IMR-90 (cell line): ENCODE measurements around the gene ZNF407. TPM values are rescaled to one million over a fixed set of nuclear protein-coding genes. Genes with fewer than 3 reads are reported as not detected.

Experiments
- ATAC-seq: fragments of 200-7000 bp; cut with Tn5 transposase; 2 replicates; pipeline ENCODE4 v1.9.1; 2020; ENCODE audit warnings: low read depth, mild to moderate bottlenecking, moderate library complexity
- BruUV-seq: library from RNA; stranded (reverse); fragments of 400-500 nt; replicated peaks from 2 replicates; lab custom pipeline; 2021; lab: Mats Ljungman, UMichigan
- CTCF ChIA-PET: fragments of 300-600 bp; formaldehyde crosslinking; extraction: SDS; loops from one replicate; lab custom pipeline; 2021; ENCODE audit warnings: antibody characterized with exemption; lab: Yijun Ruan, JAX
- POLR2A ChIA-PET: fragments of 300-600 bp; sonication (Branson Sonifier 250); formaldehyde crosslinking; loops from one replicate; lab custom pipeline; 2022; ENCODE audit warnings: antibody characterized with exemption; ENCODE audit not compliant: unreplicated experiment; lab: Charles Lee
- DNase-seq: peaks from one replicate; pipeline ENCODE4 v3.0.0; 2013
- H2AFZ ChIP-seq: replicated peaks from 2 replicates; pipeline ENCODE3; 2013; ENCODE audit warnings: low read length, mild to moderate bottlenecking; ENCODE audit not compliant: poor library complexity
- H2AK5ac ChIP-seq: 2 replicates; pipeline ENCODE4 v1.6.1; 2013; ENCODE audit warnings: low read depth, low read length, inconsistent platforms
- H2AK9ac ChIP-seq: replicated peaks from 2 replicates; pipeline ENCODE3; 2013; ENCODE audit warnings: mild to moderate bottlenecking, low read depth, low read length, moderate library complexity; ENCODE audit not compliant: poor library complexity
- H2BK120ac ChIP-seq: 2 replicates; pipeline ENCODE4 v1.6.1; 2013; ENCODE audit warnings: low read depth, low read length, inconsistent platforms
- H2BK15ac ChIP-seq: 3 replicates; pipeline ENCODE4 v1.6.1; 2013; ENCODE audit warnings: low read depth, low read length, inconsistent platforms
- H2BK20ac ChIP-seq: 2 replicates; pipeline ENCODE4 v1.6.1; 2013; ENCODE audit warnings: low read depth, mild to moderate bottlenecking, inconsistent platforms, low read length, moderate library complexity
- H2BK5ac ChIP-seq: 2 replicates; pipeline ENCODE4 v1.6.1; 2013; ENCODE audit warnings: mild to moderate bottlenecking, low read depth, low read length, inconsistent platforms; ENCODE audit not compliant: poor library complexity, severe bottlenecking
- H3K14ac ChIP-seq: replicated peaks from 2 replicates; pipeline ENCODE4 v1.6.1; 2013; ENCODE audit warnings: low read depth, low read length, inconsistent platforms
- H3K18ac ChIP-seq: 2 replicates; pipeline ENCODE4 v1.6.1; 2013; ENCODE audit warnings: low read depth, low read length, control low read depth
- H3K23ac ChIP-seq: 2 replicates; pipeline ENCODE4 v1.6.1; 2013; ENCODE audit warnings: low read depth, low read length, inconsistent platforms
- H3K27ac ChIP-seq: 2 replicates; pipeline ENCODE4 v1.5.1; 2013; ENCODE audit warnings: mild to moderate bottlenecking, control low read depth, low read length; ENCODE audit not compliant: insufficient read depth
- H3K27me3 ChIP-seq: 2 replicates; pipeline ENCODE4 v1.6.1; 2013; ENCODE audit warnings: low read length; ENCODE audit not compliant: control insufficient read depth, insufficient read depth
- H3K36me3 ChIP-seq: 2 replicates; pipeline ENCODE4 v1.6.1; 2013; ENCODE audit warnings: low read length, mixed read lengths; ENCODE audit not compliant: control insufficient read depth, insufficient read depth
- H3K4ac ChIP-seq: 2 replicates; pipeline ENCODE4 v1.6.1; 2013; ENCODE audit warnings: low read depth, low read length, inconsistent platforms
- H3K4me1 ChIP-seq: 2 replicates; pipeline ENCODE4 v1.6.1; 2013; ENCODE audit warnings: low read length, mixed read lengths; ENCODE audit not compliant: control insufficient read depth, insufficient read depth
- H3K4me2 ChIP-seq: 2 replicates; pipeline ENCODE4 v1.6.1; 2013; ENCODE audit warnings: low read depth, mild to moderate bottlenecking, control low read depth, low read length, moderate library complexity
- H3K4me3 ChIP-seq: 2 replicates; pipeline ENCODE4 v1.5.1; 2013; ENCODE audit warnings: low read depth, mild to moderate bottlenecking, control low read depth, low read length, moderate library complexity; ENCODE audit not compliant: insufficient read depth
- H3K56ac ChIP-seq: 2 replicates; pipeline ENCODE4 v1.6.1; 2013; ENCODE audit warnings: low read length, inconsistent platforms; ENCODE audit not compliant: insufficient read depth; ENCODE audit errors: extremely low read depth
- H3K79me1 ChIP-seq, 2 experiments: 2 replicates each; pipeline ENCODE4 v1.6.1; 2013; ENCODE audit warnings: low read length in 2 of 2, inconsistent platforms in 1 of 2, low read depth in 1 of 2
- H3K9ac ChIP-seq: 2 replicates; pipeline ENCODE4 v1.6.1; 2013; ENCODE audit warnings: low read depth, low read length, control low read depth
- H3K9me1 ChIP-seq: 2 replicates; pipeline ENCODE4 v1.6.1; 2013; ENCODE audit warnings: low read length, inconsistent platforms; ENCODE audit not compliant: insufficient read depth
- H3K9me3 ChIP-seq: 2 replicates; pipeline ENCODE4 v1.6.1; 2013; ENCODE audit warnings: low read length; ENCODE audit not compliant: control insufficient read depth, insufficient read depth
- H4K20me1 ChIP-seq: 2 replicates; pipeline ENCODE4 v1.6.1; 2013; ENCODE audit warnings: low read length, inconsistent platforms; ENCODE audit not compliant: insufficient read depth
- H4K5ac ChIP-seq: 2 replicates; pipeline ENCODE4 v1.6.1; 2013; ENCODE audit warnings: mild to moderate bottlenecking, low read depth, low read length, control low read depth
- H4K8ac ChIP-seq, 2 experiments: 2 replicates each; pipeline ENCODE4 v1.6.1; 2013; ENCODE audit warnings: low read depth in 2 of 2, low read length in 2 of 2, control low read depth in 1 of 2, inconsistent platforms in 1 of 2
- H4K91ac ChIP-seq: 2 replicates; pipeline ENCODE4 v1.6.1; 2013; ENCODE audit warnings: low read depth, low read length, inconsistent platforms; ENCODE audit not compliant: insufficient read depth
- BHLHE40 ChIP-seq: fragments of 150-350 bp; IDR thresholded peaks from 2 replicates; pipeline ENCODE4 v1.6.1; 2016; ENCODE audit warnings: mild to moderate bottlenecking, low read depth, low read length
- MAFK ChIP-seq: IDR thresholded peaks from 2 replicates; pipeline ENCODE4 v1.6.1; 2012; ENCODE audit warnings: low read depth, low read length, improper control_type of control experiment
- NFE2L2 ChIP-seq: fragments of 150-350 bp; IDR thresholded peaks from 2 replicates; pipeline ENCODE4 v1.6.1; 2016; ENCODE audit warnings: low read depth, mild to moderate bottlenecking, low read length
- POLR2A ChIP-seq: IDR thresholded peaks from 2 replicates; pipeline ENCODE4 v1.6.1; 2012; ENCODE audit warnings: mild to moderate bottlenecking, low read depth, low read length
- RAD21 ChIP-seq: IDR thresholded peaks from 2 replicates; pipeline ENCODE4 v1.6.1; 2012; ENCODE audit warnings: low read length, improper control_type of control experiment
- SMC3 ChIP-seq: fragments of 150-350 bp; IDR thresholded peaks from 2 replicates; pipeline ENCODE4 v1.6.1; 2016; ENCODE audit warnings: low read depth, mild to moderate bottlenecking, antibody characterized with exemption, low read length, moderate library complexity
- WGBS, 2 experiments: methylation state at CpG; one replicate each; pipeline versions ENCODE4 v1.1.5 to v1.1.7; 2013; ENCODE audit warnings: missing lambda C conversion rate in 2 of 2; ENCODE audit not compliant: insufficient read length in 1 of 2; ENCODE audit errors: extremely low coverage in 2 of 2; 5-methylcytosine and 5-hydroxymethylcytosine counted together
- dilution Hi-C: fragments of 300-500 bp; cut with HindIII; formaldehyde crosslinking; loops from one replicate; pipeline ENCODE4 v1.14.3; 2018; ENCODE audit warnings: low sequenced_read_pairs; ENCODE audit not compliant: unreplicated experiment
- in situ Hi-C: fragments of 300-500 bp; cut with MboI; formaldehyde crosslinking; loops from 3 replicates; pipeline ENCODE4 v1.14.3; 2019; ENCODE audit warnings: low sequenced_read_pairs, inconsistent platforms, mixed read lengths
- intact Hi-C: fragments of 100-400 bp; cut with micrococcal nuclease; formaldehyde crosslinking; loops from 2 replicates; pipeline ENCODE4 v1.10.0; 2022
- polyA plus RNA-seq, 3 experiments: library from polyadenylated mRNA; depleted of rRNA; stranded (reverse); fragments of >200 nt; gene quantifications; 2 replicates each; pipeline ENCODE4 v1.2.3, GENCODE V29; 2012; ENCODE audit warnings: low replicate concordance in 1 of 3
- total RNA-seq: library from RNA; depleted of rRNA; stranded (reverse); fragments of >200 nt; gene quantifications from 2 replicates; pipeline ENCODE4 v1.2.3, GENCODE V29; 2012
- TF ChIP-seq, protein P1 (sequence below): conservative IDR thresholded peaks from 2 replicates; pipeline ENCODE4 v1.5.1; 2012; ENCODE audit warnings: mild to moderate bottlenecking, low read depth, low read length, improper control_type of control experiment
- TF ChIP-seq, protein P2 (sequence below): fragments of 150-350 bp; IDR thresholded peaks from 2 replicates; pipeline ENCODE4 v1.6.1; 2016; ENCODE audit warnings: low read depth, mild to moderate bottlenecking, low read length, moderate library complexity, borderline replicate concordance
- TF ChIP-seq, protein P3 (sequence below): fragments of 150-350 bp; IDR thresholded peaks from 2 replicates; pipeline ENCODE4 v1.6.1; 2017; ENCODE audit warnings: mild to moderate bottlenecking, antibody characterized with exemption, low read length, low read depth

The ZNF407 gene
- total and polyA plus RNA-seq, 2 of the 4 experiments (the other 2 are of a cell fraction) = 3.1 to 20.1 TPM

DNA sequence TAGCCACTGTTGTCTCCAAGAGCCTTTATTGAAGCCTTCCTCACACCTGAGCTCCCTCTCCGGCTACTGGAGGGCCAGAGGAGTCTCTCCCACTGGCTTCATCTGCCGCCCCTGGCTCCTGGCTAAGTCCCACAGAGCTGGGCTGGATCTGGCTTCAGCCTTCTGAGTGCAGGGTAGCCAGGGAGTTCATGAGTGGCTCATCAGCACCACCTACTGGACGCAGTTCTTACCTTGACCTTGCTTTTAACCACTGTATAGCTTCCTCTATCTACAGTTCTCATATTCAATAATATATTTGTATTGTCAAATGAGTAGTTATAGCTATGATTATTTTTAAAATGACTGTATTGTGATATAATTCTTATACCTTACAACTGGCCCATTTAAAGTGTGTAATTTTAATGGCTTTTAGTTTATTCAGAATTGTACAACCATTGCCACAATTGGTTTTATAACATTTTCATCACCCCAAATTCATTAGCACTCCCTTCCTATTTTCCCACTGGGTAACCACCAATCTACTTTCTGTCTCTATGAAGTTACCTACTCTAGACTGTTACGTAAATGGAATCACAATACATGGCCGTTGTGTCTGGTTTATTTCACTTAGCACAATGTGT is 45.6 kb upstream of the ZNF407 start:
- H4K8ac ChIP-seq = no peak overlapping the region
- no peak overlapping the region for H2AK5ac ChIP-seq
- H2BK20ac ChIP-seq = no peak overlapping the region
- no peak overlapping the region for H3K4me3 ChIP-seq
- H3K9me3 ChIP-seq = peaks cover 5% of the 10 kb centered on the region
- dilution Hi-C loops (no loop called here), in situ Hi-C loops (loop anchor here (5.0 to 25.0 kb wide), 2 partner anchors 200 to 340 kb away; no protein-coding TSS in a partner anchor), intact Hi-C loops (loop anchor here (1.0 to 5.0 kb wide), 4 partner anchors 55 to 1850 kb away; partner anchors contain the start of gene CNDP2)
- H3K79me1 ChIP-seq = no peaks in the 10 kb centered on the region
- no CpG with 5 or more reads among the region's 5 CpGs for whole genome bisulfite sequencing, 2 experiments
- H4K91ac ChIP-seq = no peak overlapping the region
- no peak overlapping the region for H3K9ac ChIP-seq
- TF ChIP-seq, protein P1, sequence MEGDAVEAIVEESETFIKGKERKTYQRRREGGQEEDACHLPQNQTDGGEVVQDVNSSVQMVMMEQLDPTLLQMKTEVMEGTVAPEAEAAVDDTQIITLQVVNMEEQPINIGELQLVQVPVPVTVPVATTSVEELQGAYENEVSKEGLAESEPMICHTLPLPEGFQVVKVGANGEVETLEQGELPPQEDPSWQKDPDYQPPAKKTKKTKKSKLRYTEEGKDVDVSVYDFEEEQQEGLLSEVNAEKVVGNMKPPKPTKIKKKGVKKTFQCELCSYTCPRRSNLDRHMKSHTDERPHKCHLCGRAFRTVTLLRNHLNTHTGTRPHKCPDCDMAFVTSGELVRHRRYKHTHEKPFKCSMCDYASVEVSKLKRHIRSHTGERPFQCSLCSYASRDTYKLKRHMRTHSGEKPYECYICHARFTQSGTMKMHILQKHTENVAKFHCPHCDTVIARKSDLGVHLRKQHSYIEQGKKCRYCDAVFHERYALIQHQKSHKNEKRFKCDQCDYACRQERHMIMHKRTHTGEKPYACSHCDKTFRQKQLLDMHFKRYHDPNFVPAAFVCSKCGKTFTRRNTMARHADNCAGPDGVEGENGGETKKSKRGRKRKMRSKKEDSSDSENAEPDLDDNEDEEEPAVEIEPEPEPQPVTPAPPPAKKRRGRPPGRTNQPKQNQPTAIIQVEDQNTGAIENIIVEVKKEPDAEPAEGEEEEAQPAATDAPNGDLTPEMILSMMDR = peak; percentile 88
- TF ChIP-seq NFE2L2 (no peak), BHLHE40 (no peak), RAD21 (peak; percentile 87), POLR2A (no peak), SMC3 (peak; percentile 63), MAFK (no peak)
- TF ChIP-seq, protein P2, sequence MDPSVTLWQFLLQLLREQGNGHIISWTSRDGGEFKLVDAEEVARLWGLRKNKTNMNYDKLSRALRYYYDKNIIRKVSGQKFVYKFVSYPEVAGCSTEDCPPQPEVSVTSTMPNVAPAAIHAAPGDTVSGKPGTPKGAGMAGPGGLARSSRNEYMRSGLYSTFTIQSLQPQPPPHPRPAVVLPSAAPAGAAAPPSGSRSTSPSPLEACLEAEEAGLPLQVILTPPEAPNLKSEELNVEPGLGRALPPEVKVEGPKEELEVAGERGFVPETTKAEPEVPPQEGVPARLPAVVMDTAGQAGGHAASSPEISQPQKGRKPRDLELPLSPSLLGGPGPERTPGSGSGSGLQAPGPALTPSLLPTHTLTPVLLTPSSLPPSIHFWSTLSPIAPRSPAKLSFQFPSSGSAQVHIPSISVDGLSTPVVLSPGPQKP = no peak
- TF ChIP-seq, protein P3, sequence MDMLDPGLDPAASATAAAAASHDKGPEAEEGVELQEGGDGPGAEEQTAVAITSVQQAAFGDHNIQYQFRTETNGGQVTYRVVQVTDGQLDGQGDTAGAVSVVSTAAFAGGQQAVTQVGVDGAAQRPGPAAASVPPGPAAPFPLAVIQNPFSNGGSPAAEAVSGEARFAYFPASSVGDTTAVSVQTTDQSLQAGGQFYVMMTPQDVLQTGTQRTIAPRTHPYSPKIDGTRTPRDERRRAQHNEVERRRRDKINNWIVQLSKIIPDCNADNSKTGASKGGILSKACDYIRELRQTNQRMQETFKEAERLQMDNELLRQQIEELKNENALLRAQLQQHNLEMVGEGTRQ = no peak
- no peak overlapping the region for H3K27ac ChIP-seq
- ATAC-seq (peak; percentile 100), DNase-seq (peak; percentile 78)
- H4K5ac ChIP-seq = no peak overlapping the region
- BruUV-seq = no TSS peak
- peak overlapping the region; percentile 18 for H2AFZ ChIP-seq
- no peak overlapping the region for H3K4me2 ChIP-seq
- peaks cover 18% of the 10 kb centered on the region for H3K27me3 ChIP-seq
- no peak overlapping the region for H2BK120ac ChIP-seq
- no peak overlapping the region for H2BK15ac ChIP-seq
- no peak overlapping the region for H2AK9ac ChIP-seq
- H3K4me1 ChIP-seq = no peaks in the 10 kb centered on the region
- H3K56ac ChIP-seq = no peak overlapping the region
- no peaks in the 10 kb centered on the region for H4K20me1 ChIP-seq
- no peaks in the 10 kb centered on the region for H3K36me3 ChIP-seq
- no peak overlapping the region for H3K14ac ChIP-seq
- no peak overlapping the region for H3K4ac ChIP-seq
- H3K23ac ChIP-seq = no peak overlapping the region
- ChIA-PET POLR2A (interaction anchor here (0.6 kb wide), 2 partner anchors 35 to 56 kb away, joined by 5 to 10 read pairs; partner anchors contain the start of gene CNDP2), CTCF (interaction anchor here (0.6 to 1.5 kb wide), 17 partner anchors 9 to 429 kb away, joined by 3 to 28 read pairs (median 4); no protein-coding TSS in a partner anchor)
- H3K18ac ChIP-seq = no peak overlapping the region
- no peaks in the 10 kb centered on the region for H3K9me1 ChIP-seq
- H2BK5ac ChIP-seq = no peak overlapping the region
